ENCODE data around the gene TNFSF12. TPM values are rescaled to one million over a fixed set of nuclear protein-coding genes. Genes with fewer than 3 reads are reported as not detected.

TNFSF12 gene
- total RNA-seq (10 to 100 TPM; 14.3 to 23.4 (median 15.6) TPM), polyA plus RNA-seq (10 to 100 TPM; 10.2 to 18.9 (median 13.8) TPM)
- long read RNA-seq, donor 1, transcript TNFSF12-201 (7 exons, 1,553 nt) = major isoform, 12 of 14 reads
- long read RNA-seq, donor 1, partial matches to known transcripts = 0 of 14 reads
- long read RNA-seq, donor 1, other reads (novel, unspliced or antisense) = 2 of 14 reads
- long read RNA-seq, donor 2, transcript TNFSF12-201 (7 exons, 1,553 nt) = major isoform, 10 of 21 reads
- long read RNA-seq, donor 2, partial matches to known transcripts = 3 of 21 reads
- long read RNA-seq, donor 2, other reads (novel, unspliced or antisense) = 5 of 21 reads

GRCh38 chr17:7548585-7549400, at the start of gene TNFSF12:
TNFSF12 (plus strand) TSS chr17:7549058; CDS start chr17:7549154, 96 bp downstream.
- H3K4me3 ChIP-seq = peak within 1 kb of the TSS; percentile 79
- no peaks in the 10 kb centered on the region for H3K27me3 ChIP-seq (ENCODE audit: insufficient read depth in 3 of 3, low read length in 2 of 3)
- intact Hi-C loops (cut with DNase I) = no loop called here
- H3K9me3 ChIP-seq = no peaks in the 10 kb centered on the region
- 1 to 3% (median 2%) methylated on average over 38 to 65 of the region's 65 CpGs for WGBS, 3 donors
- H3K4me1 ChIP-seq = no peaks in the 10 kb centered on the region
- DNase-seq (peak; percentile 76 to 83), ATAC-seq (peak; percentile 75 to 85 (median 78))
- peaks cover 0 to 3% of the 10 kb centered on the region in 2 donors for H3K36me3 ChIP-seq (ENCODE audit: insufficient read depth in 1 of 2, low read depth in 1 of 2)
- TF ChIP-seq, protein P1, sequence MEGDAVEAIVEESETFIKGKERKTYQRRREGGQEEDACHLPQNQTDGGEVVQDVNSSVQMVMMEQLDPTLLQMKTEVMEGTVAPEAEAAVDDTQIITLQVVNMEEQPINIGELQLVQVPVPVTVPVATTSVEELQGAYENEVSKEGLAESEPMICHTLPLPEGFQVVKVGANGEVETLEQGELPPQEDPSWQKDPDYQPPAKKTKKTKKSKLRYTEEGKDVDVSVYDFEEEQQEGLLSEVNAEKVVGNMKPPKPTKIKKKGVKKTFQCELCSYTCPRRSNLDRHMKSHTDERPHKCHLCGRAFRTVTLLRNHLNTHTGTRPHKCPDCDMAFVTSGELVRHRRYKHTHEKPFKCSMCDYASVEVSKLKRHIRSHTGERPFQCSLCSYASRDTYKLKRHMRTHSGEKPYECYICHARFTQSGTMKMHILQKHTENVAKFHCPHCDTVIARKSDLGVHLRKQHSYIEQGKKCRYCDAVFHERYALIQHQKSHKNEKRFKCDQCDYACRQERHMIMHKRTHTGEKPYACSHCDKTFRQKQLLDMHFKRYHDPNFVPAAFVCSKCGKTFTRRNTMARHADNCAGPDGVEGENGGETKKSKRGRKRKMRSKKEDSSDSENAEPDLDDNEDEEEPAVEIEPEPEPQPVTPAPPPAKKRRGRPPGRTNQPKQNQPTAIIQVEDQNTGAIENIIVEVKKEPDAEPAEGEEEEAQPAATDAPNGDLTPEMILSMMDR (IDR thresholded peaks at IDR 0.05) = peak; percentile 12
- H3K27ac ChIP-seq = peak within 1 kb of the TSS; percentile 68

DNA sequence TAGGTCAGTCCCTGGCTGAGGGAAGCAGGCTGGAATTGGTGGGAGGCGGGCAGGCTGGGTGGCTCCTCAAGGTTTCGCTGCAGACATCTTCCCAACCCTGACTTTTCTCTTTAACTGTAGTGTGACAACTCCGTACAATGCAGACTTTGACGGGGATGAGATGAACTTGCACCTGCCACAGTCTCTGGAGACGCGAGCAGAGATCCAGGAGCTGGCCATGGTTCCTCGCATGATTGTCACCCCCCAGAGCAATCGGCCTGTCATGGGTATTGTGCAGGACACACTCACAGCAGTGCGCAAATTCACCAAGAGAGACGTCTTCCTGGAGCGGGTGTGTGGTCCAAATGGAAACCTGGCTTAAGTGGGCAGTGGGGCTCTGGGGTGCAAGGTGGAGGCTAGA, 49.7 kb upstream of the TNFSF12 start:
- TF ChIP-seq, protein P1 (IDR thresholded peaks at IDR 0.05) = no peak
- no peaks in the 10 kb centered on the region for H3K27me3 ChIP-seq (ENCODE audit: insufficient read depth in 3 of 3, low read length in 2 of 3)
- intact Hi-C loops (cut with DNase I) = no loop called here
- DNase-seq (no peak), ATAC-seq (no peak)
- no peaks in the 10 kb centered on the region for H3K4me1 ChIP-seq
- 76 to 86% (median 77%) methylated on average over 11 of the region's 11 CpGs for WGBS, 3 donors
- H3K27ac ChIP-seq = no peak overlapping the region
- H3K9me3 ChIP-seq = no peaks in the 10 kb centered on the region
- H3K36me3 ChIP-seq (ENCODE audit: insufficient read depth in 1 of 2, low read depth in 1 of 2) = peaks cover 20 to 90% of the 10 kb centered on the region in 2 donors
- no peak overlapping the region for H3K4me3 ChIP-seq

DNA sequence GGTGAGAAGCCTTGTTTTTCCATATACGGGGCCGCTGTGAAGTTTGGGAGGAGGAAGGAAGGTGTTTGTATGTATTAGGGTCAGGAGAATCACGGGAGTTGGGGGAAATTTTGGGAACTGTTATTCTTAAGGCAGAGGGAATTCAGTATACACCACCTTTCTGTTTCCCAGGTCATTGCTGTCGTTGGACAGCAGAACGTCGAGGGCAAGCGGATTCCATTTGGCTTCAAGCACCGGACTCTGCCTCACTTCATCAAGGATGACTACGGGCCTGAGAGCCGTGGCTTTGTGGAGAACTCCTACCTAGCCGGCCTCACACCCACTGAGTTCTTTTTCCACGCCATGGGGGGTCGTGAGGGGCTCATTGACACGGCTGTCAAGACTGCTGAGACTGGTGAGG, 47.1 kb upstream of the TNFSF12 start:
- H3K4me1 ChIP-seq = no peaks in the 10 kb centered on the region
- H3K9me3 ChIP-seq = no peaks in the 10 kb centered on the region
- TF ChIP-seq, protein P1 (IDR thresholded peaks at IDR 0.05) = no peak
- DNase-seq (no peak), ATAC-seq (no peak)
- intact Hi-C loops (cut with DNase I) = no loop called here
- WGBS, 3 donors = 81 to 84% (median 83%) methylated on average over 14 of the region's 14 CpGs
- no peak overlapping the region for H3K4me3 ChIP-seq
- H3K27ac ChIP-seq = no peak overlapping the region
- H3K36me3 ChIP-seq (ENCODE audit: insufficient read depth in 1 of 2, low read depth in 1 of 2) = peaks cover 20 to 100% of the 10 kb centered on the region in 2 donors
- H3K27me3 ChIP-seq (ENCODE audit: insufficient read depth in 3 of 3, low read length in 2 of 3) = no peaks in the 10 kb centered on the region

DNA sequence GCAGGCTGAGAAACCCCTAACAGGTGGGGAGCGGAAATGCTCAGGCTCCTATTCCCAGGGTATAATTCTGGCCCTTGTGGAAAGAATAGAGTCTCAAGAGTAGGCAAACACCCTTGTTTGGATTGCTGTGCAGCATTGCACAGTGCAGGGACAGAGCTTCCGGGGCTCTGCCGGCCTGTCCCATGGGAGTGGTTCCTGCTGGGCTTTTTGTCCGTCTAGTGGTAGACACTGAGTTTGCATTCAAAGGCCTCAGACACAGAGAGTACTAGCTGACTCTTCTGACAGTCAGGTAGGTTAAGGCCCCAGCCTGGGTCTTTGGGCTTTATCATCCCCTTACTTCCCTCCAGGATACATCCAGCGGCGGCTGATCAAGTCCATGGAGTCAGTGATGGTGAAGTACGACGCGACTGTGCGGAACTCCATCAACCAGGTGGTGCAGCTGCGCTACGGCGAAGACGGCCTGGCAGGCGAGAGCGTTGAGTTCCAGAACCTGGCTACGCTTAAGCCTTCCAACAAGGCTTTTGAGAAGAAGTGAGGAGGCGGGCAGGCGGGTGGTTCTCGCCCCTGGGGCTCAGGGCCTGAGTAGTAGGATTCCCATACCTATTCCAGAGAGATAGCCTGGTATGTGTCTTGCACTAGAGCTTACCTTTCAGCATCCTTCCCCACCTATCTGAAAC, 46.5 kb upstream of the TNFSF12 start:
- ATAC-seq (no peak), DNase-seq (no peak)
- Histone ChIP-seq H3K36me3 (ENCODE audit: insufficient read depth in 1 of 2, low read depth in 1 of 2) (peaks cover 20 to 100% of the 10 kb centered on the region in 2 donors), H3K27me3 (ENCODE audit: insufficient read depth in 3 of 3, low read length in 2 of 3) (no peaks in the 10 kb centered on the region), H3K27ac (no peak overlapping the region), H3K9me3 (no peaks in the 10 kb centered on the region), H3K4me1 (no peaks in the 10 kb centered on the region), H3K4me3 (no peak overlapping the region)
- intact Hi-C loops (cut with DNase I) = no loop called here
- TF ChIP-seq, protein P1 (IDR thresholded peaks at IDR 0.05) = no peak
- 89 to 91% (median 90%) methylated on average over 20 of the region's 20 CpGs for WGBS, 3 donors

All from psoas muscle (tissue), 8 donors.